Endothelial cell (in vitro differentiated cells): Measurements from ENCODE around the gene FMO5. TPM values are rescaled to one million over a fixed set of nuclear protein-coding genes. Genes with fewer than 3 reads are reported as not detected.

Experiments
- DNase-seq: peaks from one replicate; pipeline ENCODE4 v3.0.0; 2021; ENCODE audit warnings: low spot score
- H3K27ac Mint-ChIP-seq: one replicate; pipeline ENCODE4 v1.8.0; 2021; ENCODE audit warnings: mixed read lengths, inconsistent platforms; ENCODE audit not compliant: unreplicated experiment
- H3K27me3 Mint-ChIP-seq: one replicate; pipeline ENCODE4 v1.8.0; 2021; ENCODE audit warnings: mild to moderate bottlenecking, moderate library complexity, mixed read lengths, inconsistent platforms; ENCODE audit not compliant: unreplicated experiment
- H3K36me3 Mint-ChIP-seq: one replicate; pipeline ENCODE4 v1.8.0; 2021; ENCODE audit warnings: mild to moderate bottlenecking, low read depth, mixed read lengths, inconsistent platforms; ENCODE audit not compliant: unreplicated experiment
- H3K4me1 Mint-ChIP-seq: one replicate; pipeline ENCODE4 v1.8.0; 2021; ENCODE audit warnings: mild to moderate bottlenecking, mixed read lengths, inconsistent platforms; ENCODE audit not compliant: unreplicated experiment
- H3K4me3 Mint-ChIP-seq: one replicate; pipeline ENCODE4 v1.8.0; 2021; ENCODE audit warnings: mild to moderate bottlenecking, mixed read lengths, inconsistent platforms; ENCODE audit not compliant: unreplicated experiment
- H3K9me3 Mint-ChIP-seq: one replicate; pipeline ENCODE4 v1.8.0; 2021; ENCODE audit warnings: mixed read lengths, inconsistent platforms; ENCODE audit not compliant: unreplicated experiment
- CTCF ChIP-seq: fragments of 200-600 bp; sonication (generic); IDR thresholded peaks from one replicate; pipeline ENCODE4 v1.5.0; 2021; ENCODE audit warnings: antibody characterized with exemption; ENCODE audit not compliant: unreplicated experiment
- long read RNA-seq: library from polyadenylated mRNA; unstranded; transcript quantifications from one replicate; pipeline ENCODE4 v2.0.0, GENCODE V29; 2020; ENCODE audit not compliant: unreplicated experiment
- total RNA-seq: library from RNA; stranded (reverse); fragmentation: NEBNext Ultra II Directional; extraction: Animal tissue kit (Norgen Biotek cat#: 25700); gene quantifications from one replicate; pipeline ENCODE4 v1.2.1, GENCODE V29; 2021; ENCODE audit not compliant: unreplicated experiment

Gene FMO5
- 1.6 TPM for total RNA-seq
- long read RNA-seq = 0 reads

DNA sequence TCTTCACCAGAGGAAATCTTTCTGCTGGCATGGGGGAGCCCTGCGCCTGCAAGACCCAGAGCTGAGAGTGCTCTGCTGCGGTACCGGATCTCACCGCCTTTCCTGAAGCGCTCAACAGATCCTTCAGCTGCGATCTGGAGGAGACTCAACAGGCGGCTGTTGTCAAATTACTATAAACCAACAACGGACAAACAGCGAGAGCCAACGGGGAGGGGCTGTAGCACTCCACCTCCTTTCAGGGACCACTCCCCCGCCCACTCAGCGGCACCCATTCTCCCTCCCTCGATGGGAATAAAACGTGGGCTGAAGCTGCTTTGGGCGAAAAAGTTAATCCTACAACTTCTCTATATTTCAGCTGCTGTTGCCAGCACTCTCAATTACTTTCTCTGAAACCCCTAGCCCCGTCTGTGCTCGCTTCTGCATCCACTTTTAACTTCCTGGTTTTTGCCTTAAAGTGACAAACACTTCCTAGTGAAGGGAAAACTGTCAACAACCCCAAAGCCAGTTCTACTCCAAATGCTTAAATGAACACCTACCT lies at the start of gene FMO5:
TSS of gene FMO5 (minus strand) at position 147 of the 538 bp plus-strand sequence. CDS start 310 bp downstream, outside the sequence.
- Mint-ChIP-seq H3K4me3 (peak within 1 kb of the TSS; percentile 96), H3K36me3 (no peaks in the 10 kb centered on the region), H3K27ac (peak within 1 kb of the TSS; percentile 87), H3K4me1 (peaks cover 14% of the 10 kb centered on the region), H3K9me3 (no peaks in the 10 kb centered on the region), H3K27me3 (peaks cover 8% of the 10 kb centered on the region)
- TF ChIP-seq CTCF = no peak
- peak; percentile 46 for DNase-seq

DNA sequence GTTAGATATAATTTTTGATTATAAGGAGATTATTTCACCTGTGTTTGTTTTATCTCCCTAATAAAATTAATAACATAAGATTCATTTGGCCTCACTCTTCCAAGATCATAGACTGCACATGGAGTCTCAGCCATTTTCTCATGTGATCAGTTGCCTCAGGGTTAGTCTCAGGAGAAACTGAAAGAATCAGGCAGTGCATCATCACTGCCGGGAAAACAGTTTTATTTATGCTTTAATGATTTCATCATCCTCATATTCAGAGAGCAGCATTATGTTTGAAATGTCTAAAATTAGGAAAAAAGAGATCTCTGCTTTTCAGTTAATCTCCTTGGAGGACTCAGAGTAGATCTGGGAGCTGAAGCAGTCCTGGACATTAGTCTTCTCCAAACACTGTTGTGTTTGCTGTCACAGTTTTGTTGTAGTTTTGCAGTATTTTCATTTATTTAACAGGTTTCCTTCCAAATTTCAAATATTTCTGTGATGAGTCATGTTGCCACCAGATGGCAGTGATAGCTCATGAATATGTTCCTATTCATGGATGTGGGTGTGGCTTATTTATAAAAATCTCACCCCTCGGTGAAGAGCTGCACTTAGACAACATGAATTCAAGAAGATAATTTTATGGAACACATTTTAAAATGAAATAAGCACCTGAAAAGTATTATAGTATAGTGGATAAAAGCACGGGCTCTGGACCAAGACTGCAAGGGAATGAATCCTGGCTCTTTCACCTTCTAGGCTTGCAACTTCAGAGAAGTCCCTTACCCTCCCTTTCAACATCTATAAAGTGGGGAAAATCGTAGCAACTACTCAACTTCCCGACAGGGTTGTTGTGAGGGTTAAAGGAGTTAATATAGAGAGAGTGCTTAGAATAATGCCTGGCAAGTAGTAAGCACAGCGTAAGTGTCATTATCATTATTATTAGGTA lies 48.5 kb upstream of the FMO5 start:
- Mint-ChIP-seq H3K27me3 (peaks cover 2% of the 10 kb centered on the region), H3K27ac (no peak overlapping the region), H3K4me3 (no peak overlapping the region), H3K9me3 (no peaks in the 10 kb centered on the region), H3K36me3 (peaks cover 45% of the 10 kb centered on the region), H3K4me1 (no peaks in the 10 kb centered on the region)
- TF ChIP-seq CTCF = peak; percentile 60
- peak; percentile 17 for DNase-seq

- no peak overlapping the region for H3K4me3 Mint-ChIP-seq
- H3K9me3 Mint-ChIP-seq = no peaks in the 10 kb centered on the region
- H3K4me1 Mint-ChIP-seq = no peaks in the 10 kb centered on the region
- H3K27ac Mint-ChIP-seq = no peak overlapping the region
- no peak for DNase-seq
- no peak for TF ChIP-seq CTCF
- peaks cover 2% of the 10 kb centered on the region for H3K27me3 Mint-ChIP-seq
- peaks cover 35% of the 10 kb centered on the region for H3K36me3 Mint-ChIP-seq
Observed at GRCh38 chr1:147272042-147272441, 46.9 kb upstream of the FMO5 start.

DNA sequence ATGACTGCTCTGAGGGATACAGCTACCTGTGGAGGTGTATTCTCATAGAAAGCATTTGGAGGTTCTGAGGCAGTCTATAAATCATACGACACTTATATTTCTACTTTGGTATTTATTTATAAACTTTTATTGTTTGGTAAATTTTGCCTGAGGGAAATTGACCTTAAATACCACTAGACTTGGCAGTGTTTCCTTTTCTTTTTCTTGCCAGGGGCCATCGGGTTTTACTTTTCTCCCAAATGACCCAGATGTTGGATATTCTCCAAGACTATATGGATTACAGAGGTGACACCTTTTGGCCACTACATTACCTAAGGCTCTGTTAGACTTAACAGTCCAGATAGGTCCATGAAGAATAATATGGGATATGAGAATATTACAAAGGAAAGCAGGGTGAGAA lies 45.6 kb upstream of the FMO5 start:
- no peak for DNase-seq
- Mint-ChIP-seq H3K27ac (no peak overlapping the region), H3K27me3 (peaks cover 2% of the 10 kb centered on the region), H3K36me3 (peaks cover 27% of the 10 kb centered on the region), H3K4me1 (no peaks in the 10 kb centered on the region), H3K9me3 (no peaks in the 10 kb centered on the region), H3K4me3 (no peak overlapping the region)
- TF ChIP-seq CTCF = no peak

DNA sequence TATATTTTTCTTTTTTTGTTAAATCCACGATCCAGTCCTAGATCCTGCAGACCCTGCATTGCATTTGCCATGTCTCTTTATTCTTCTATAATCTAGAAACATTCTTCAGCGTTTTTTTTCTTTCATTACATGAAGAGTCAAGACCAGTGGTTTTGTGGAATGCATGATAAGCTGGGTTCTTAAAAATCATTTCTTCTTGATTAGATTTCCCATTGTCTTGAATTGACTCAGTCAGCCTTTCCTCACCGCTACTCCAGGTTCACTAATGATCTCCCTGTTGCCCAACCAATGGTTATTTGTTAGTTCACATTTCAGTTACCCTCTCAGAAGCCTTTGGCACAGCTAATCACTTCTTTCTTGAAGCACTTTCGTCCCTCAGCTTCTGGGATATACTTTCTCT lies 42.6 kb upstream of the FMO5 start:
- Mint-ChIP-seq H3K36me3 (peaks cover 19% of the 10 kb centered on the region), H3K9me3 (no peaks in the 10 kb centered on the region), H3K4me1 (no peaks in the 10 kb centered on the region), H3K27me3 (peaks cover 2% of the 10 kb centered on the region), H3K4me3 (no peak overlapping the region), H3K27ac (no peak overlapping the region)
- DNase-seq = no peak
- no peak for TF ChIP-seq CTCF
